HG03139 (cell line): ENCODE data around the gene REEP5.
A peak's percentile ranks its signal among the peaks of the same experiment; 100 is the strongest.
"Not testable (repeated sequence)": the region's sequence is repeated elsewhere in the genome, so short reads cannot be mapped to it uniquely, and the experiment has no call there.

Experiments used
- ATAC-seq: cut with Tn5 transposase; IDR thresholded peaks from one replicate; pipeline ENCODE4 v1.9.1; 2021; ENCODE audit not compliant: unreplicated experiment

Gene REEP5

DNA sequence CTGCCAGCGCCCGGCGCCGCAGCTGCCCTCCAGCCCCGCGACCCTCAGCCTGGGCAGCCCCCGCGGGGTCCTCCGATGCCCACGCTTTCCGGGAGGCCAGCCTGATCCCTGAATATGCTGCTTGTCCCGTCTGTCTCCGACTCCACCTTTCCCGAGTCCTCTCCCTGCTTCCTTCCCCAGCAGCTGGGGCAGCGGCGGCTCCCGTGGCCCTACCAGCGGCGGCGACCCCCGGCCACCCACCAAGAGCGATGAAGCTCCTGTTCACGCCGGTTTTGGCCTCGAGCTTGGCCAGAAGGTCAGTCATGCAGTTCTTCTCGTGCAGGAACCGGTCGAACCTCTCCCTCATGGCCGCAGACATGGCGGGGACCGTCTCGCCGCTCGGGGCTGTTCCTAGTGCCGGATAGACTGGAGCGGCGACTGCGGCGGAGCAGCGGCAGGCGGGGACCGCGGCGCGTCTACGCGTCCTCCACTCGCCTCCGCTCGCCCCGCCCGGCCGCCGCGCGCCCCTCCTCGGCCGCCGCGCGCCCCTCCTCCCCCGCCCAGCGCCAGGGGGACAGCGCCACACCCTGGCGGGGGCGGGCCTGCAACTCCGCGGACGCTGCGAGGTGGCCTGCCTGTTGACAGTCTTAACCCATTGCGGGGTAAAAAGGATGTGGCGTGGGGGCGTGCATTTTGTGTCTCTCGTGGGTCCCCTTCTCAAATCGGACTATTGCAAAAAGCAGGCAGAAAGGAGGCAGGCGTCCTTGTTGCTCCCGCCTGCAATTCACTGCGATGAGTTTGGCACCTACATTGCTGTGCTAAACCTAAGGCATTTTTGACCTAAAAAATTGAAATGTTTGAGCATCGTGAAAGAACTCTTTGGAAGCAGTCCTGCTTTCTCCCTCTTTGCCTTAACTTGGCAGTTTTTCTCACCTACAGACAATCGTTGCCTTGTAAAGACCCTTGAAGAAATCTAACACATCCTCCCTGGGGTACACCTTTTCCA is at the start of gene REEP5:
TSS of gene REEP5 (minus strand) at position 395 of the 985 bp plus-strand sequence. CDS start at position 358, 37 bp downstream.
- ATAC-seq, result peak; percentile 62

DNA sequence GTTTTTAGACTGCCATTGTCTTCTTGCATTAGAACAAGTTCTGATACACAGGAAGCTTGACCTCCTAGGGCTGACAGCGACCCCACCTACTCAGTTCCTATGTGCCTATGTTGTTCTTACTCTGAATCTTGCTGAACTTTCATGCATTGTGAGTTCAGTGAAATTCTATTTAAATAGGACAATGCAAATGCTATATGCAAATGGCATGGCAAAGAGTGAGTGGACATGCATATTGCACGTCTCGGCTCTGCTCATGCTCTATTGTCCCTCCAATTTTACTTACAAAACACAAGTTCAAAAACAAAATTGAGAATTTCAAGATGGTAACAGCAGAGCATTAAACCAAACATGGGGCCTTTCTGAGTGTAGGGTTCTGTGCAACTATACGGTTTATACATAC is 49.2 kb upstream of the REEP5 start:
- ATAC-seq, result no peak

DNA sequence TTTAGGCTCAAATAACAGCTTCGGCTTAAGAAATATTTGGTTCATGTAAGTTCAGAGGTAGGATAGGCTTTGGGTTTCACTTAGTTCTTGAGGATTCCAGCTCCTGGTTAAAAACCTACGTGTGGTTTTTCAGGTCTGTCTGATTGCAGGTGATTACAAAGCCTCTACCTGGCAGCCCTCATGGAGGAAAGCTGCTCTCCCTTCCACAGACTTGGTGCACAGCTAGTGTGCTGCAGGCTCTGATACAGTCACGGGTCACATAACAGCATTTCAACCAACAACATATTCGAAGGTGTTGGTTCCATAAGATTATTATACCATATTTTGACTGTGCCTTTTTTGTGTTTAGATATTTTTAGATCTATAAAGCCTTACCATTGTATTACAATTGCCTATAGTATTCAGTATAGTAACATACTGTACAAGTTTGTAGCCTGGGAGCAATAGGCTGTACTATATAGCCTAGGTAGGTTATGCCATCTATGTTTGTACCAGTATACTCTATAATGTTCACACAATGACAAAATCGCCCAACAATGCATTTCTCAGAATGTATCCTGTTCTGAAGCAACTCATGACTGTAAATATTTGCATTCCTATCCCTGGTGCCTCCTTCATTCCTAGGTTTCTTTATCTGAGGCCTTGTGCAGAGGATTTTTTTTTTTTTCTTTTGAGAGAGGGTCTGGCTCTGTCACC is 46.5 kb upstream of the REEP5 start:
- ATAC-seq, result no peak

DNA sequence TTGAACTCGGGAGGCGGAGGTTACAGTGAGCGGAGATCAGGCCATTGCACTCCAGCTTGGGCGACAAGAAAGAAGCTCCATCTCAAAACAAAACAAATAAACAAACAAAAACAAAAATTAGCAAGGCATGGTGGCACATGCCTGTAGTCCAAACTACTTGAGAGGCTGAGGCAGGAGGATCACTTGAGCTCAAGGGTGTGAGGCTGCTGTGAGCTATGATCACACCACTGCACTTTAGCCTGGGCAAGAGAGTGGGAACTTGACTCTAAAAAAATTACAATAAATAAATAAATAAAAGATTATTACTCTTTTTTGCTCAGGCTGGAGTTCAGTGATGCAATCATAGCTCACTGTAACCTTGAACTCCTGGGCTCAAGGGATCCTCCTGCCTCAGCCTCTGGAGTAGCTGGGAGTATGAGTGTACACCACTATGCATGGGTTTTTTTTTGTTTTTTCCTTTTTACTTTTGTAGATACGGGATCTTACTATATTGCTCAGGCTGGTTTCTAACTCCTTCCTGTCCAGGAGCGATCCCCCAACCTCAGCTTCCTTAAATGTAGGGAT is 45.6 kb upstream of the REEP5 start:
- no peak for ATAC-seq

DNA sequence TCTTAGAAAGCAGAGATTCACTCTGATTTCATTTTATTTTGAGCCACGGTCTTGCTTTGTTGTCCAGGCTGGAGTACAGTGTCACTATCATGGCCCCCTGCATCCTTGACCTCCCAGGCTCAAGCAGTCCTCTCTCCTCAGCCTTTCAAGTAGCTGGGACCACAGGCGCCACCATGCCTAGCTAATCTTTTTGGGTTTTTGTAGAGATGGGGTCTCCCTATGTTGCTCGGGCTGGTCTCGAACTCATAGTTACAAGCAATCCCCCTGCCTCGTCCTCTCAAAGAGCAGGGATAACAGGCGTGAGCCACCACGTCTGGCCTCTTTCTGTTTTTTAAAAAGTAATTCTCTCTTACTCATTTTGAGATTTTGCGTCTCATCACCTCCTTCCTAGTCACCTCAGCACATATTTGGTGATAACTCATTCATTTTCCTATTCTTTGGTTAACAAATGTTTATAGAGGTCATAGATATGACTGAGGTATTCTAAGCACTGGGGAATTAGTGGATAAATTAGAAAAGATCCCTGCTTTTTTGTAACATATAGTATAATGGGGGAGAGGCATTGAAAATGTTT is 43.8 kb upstream of the REEP5 start:
- no peak for ATAC-seq

DNA sequence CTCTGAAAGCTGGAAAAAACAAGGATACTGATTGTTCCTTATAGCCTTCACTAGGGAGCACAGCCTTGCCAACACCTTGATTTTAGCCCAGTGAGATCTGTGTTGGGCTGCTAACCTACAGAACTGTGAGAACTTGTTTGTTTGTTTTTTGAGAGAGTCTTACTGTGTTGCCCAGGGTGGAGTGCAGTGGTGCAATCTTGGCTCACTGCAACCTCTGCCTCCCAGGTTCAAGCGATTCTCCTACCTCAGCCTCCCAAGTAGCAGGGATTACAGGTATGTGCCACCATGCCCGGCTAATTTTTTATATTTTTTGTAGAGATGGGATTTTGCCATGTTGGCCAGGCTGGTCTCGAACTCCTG is 41.3 kb upstream of the REEP5 start:
- not testable (repeated sequence) for ATAC-seq

DNA sequence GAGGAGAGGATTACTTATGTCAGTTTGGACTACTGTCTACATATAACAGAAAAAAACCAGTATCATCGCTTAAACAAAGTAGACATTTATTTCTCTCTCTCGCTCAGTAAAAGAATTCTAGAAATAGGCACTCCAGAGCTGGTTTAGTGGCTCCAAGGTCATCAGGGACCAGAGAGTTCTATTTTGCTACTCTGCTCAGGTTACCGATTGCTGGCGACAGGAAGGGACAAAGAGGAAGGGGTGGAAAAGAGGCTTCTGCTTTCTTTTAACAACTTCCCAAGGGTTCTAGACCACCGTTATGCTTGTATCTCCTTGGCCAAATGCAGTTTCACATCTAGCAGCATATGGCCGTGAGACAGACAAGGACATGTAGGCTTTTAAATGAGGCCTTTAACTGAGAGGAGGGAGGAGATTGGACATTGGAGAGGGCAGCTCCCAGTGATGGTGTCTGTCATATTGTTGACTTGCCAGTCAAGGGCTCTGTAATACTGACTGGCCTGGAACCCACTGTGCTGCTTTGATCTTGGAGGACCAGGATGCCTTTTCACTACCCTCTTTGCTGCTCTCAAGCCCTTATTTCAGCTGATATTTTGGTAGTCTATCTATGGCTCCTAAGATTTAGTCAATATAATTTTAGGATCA is 39.0 kb upstream of the REEP5 start:
- no peak for ATAC-seq

DNA sequence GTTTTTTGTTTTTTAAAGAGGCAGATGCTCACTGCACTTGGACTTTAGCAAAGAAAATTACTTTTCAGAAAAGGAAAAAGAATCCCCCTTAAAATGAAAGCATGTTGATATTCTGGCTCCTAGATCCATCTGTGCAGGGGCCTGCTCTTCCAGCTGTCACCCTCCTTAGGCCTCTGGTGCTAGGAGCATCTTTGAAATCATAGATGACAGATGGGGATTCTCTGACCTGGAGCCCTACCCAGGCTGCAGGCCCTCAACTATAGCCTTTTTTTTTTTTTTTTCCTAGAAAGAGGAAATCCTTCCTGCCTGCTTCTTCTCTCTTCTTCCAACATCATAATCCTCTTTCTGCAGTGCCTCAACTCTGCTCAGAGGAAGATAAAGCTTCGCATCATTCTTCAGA is 38.3 kb upstream of the REEP5 start:
- ATAC-seq, result no peak

DNA sequence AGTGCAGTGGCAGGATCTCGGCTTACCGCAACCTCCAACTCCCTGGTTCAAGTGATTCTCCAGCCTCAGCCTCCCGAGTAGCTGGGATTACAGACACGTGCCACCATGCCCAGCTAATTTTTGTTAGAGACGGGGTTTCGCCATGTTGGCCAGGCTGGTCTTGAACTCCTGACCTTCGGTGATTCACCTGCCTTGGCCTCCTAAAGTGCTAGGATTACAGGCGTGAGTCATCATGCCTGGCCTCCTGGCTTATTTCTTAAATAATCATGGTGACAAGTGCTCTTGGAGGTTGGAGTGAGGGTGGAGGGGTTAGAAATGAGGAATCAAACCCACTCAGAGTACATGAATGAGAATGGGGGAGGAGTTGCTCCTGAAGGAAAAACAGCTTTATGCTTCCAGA is 37.8 kb upstream of the REEP5 start:
- ATAC-seq, result not testable (repeated sequence)

DNA sequence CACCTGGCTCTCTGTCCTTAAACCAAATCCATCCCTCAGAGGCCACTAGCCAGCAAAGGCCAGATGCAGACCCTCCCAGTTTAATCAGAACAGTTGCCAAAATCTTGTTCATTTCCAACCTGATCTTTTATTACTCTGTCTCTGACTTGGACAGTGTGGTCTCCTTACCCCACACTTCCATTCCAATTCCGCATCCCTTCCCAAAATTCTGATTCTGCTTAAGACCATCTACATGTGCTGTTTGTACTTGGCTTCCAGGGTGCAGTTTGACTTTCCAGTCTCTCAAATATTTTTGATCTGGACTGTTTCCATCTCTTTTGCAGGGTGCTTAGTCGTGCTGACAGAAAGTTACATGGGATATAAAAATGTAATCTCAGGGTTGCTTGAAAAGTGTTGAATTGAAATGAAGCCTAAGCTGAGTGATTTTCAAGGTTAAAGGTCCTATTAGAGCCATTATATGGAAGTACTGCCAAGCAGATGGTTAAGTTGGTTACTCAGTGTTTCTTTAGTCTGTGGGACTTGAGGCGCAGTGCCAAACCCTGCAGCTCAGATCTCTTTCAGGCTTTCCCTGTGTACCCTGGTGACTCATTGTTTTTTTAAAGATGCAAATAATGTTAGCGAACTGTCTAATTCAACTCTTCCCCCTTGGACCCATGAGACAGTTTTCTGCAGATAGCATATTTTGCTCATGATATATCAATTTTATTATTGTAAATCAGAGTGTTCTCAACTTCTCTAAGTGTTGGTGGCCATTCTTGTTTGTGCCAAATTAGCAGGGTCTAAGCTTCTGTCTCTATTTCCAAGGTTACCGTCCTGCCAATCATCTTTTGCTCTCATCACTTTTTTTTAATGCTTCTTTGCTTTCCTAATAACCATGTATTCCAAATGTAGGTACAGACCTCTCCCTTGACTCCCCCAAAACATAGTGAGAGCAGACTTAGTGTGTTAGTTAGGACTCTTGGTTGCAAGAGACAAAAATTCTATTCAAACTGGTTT is 36.4 kb upstream of the REEP5 start:
- ATAC-seq, result no peak

DNA sequence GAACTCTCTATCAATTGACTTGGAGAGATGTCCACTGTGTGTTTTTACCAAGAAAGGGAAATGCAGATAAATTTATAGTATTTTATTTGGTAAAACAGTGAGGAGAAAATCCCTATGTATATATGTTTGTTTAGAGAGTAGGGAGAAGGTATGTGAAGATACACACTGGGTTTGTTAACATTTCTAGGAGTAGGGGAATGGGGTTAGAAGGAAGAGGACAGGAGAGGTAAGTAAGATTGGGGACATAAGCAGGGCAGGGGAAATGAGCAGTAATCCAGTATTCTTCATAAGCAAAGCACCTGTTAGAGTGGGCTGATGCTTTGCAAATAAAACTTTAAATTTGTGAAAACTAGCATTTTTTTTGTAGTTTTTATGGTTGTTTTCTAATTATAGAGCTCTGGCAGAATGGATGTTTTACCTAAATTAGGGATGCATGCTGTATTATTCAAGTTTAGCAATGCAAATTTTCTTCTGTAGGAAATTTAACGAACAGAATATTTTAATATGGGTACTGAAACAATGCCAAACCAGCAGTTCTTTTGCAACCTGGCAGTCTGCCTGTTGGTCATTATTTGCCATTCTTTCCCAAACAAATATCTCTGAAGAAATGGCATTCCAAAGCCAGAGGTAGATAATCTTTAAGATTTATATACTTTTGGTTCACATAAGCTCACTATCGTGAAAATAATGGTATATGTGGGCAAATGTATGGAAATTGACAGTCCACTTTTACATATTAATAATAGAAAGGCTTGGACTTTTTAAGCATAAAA is 35.2 kb upstream of the REEP5 start:
- no peak for ATAC-seq

DNA sequence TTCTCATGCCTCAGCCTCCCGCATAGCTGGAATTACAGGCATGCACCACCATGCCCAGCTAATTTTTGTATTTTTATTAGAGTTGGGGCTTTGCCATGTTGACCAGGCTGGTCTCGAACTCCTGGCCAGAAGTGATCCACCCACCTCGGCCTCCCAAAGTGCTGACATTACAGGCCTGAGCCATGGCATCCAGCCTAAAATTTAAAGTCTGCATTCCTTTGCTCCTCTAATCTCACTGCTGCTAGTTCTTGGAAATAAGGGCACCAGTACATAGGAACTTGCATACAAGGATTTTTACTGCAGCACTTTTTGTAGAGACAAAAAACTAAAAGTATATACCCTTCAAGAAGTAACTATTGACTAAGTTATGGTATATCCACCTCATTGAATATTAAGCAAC is 34.6 kb upstream of the REEP5 start:
- no peak for ATAC-seq

DNA sequence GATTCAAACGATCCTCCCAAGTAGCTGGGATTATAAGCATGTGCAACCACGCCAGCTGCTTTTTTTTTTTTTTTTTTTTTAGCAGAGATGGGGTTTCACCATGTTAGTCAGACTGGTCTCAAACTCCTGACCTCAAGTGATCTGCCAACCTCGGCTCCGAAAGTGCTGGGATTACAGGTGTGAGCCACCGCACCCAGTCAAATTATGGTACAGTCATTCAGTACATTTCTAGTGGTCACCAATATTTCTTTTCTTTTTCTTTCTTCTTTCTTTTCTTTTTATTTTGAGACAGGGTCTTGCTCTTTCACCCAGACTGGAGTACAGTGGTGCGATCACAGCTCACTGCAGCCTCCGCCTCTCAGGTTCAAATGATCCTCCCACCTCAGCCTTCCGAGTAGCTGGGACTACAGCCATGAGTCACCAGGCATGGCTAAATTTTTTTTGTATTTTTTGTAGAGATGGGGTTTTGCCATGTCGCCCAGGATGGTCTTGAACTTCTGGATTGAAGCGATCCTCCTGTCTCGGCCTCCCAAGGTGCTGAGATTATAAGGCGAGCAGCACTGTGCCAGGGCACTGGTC is 29.2 kb upstream of the REEP5 start:
- ATAC-seq, result peak; percentile 61

DNA sequence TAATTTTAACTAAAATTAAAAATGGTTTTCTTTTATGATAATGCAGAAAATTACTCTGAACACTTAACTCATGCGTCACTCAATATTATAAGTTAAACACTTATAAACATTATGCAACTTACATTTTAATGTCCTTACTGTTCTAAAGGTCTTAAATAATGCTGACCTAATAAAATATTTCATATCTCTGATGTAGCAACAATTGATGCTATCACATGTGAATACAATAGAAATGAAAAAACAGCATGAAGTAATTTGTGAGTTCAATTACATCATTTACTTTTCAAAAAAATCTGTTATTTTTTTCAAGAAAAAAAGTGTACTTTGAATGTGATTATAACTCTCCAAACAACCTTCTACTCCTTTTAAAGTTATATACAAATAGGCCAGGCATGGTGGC is 26.4 kb upstream of the REEP5 start:
- no peak for ATAC-seq

DNA sequence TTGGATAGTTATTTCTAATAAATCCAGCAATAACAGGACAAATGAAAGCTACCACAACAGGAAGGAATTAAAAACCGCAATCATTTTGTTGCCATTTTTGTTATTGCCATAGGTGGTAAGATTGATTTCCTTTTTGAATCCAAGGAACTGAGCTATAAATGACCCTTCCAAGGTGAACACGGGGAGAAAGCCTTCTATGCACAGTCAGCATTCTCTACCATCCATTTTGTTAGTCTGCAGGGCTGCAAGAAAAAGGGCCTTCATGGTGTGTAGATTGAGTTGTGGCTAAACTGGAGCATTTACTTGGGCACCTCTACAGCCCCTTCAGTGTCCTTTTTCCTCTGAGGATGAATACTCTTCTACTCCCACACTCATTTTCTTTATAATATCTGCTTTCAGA is 18.6 kb upstream of the REEP5 start:
- ATAC-seq, result no peak

DNA sequence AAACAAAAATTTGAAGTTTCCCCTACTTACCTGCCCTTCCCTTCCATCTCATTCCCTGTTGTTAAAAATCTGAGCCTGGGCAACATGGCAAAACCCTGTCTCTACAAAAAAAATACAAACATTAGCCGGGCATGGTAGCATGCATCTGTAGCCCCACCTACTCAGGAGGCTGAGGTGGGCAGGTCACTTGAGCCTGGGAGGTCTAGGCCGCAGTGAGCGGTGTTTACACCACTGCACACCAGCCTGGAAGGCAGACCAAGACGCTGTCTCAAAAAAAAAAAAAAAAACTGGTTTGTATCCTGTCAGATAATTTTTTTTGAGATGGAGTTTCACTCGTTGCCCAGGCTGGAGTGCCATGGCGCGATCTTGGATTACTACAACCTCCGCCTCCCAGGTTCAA is 16.3 kb upstream of the REEP5 start:
- no peak for ATAC-seq

DNA sequence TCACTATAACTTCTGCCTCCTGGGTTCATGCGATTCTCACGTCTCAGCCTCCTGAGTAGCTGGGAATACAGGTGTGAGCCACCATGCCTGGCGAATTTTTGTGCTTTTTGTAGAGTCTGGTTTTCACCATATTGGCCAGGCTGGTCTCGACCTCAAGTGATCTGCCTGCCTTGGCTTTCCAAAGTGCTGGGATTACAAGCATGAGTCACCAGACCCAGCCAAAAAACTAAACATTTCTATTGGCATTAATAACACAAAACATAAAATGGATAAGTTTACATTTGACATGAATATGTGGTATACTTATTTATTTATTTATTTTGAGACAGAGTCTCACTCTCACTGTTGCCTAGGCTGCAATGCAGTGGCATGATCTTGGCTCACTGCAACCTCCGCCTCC is 13.6 kb upstream of the REEP5 start:
- no peak for ATAC-seq

DNA sequence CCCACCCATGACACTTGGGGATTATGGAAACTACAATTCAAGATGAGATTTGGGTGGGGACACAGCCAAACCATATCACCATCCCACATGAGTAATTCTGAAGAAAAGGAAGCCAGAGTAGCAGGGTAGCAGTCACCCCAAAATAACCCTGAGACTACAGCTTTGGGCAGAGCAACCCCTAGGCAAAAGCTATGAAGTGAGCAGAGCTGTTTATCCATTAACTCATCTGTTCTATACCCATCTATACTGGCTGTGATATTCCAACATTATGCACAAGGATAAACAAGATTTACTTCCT is 12.3 kb upstream of the REEP5 start:
- no peak for ATAC-seq
